Cerebellar cortex (tissue), 1 donor: ENCODE measurements around the gene ADPRHL1.

Source experiments
- DNase-seq: peaks from one replicate; pipeline ENCODE4 v3.0.0-alpha.2; 2015; ENCODE audit warnings: low spot score

Gene ADPRHL1

GRCh38 chr13:113415032-113415431, 38.3 kb downstream of the ADPRHL1 start:
- no peak for DNase-seq

- DNase-seq = no peak
These were observed 39.0 kb downstream of the ADPRHL1 start for GRCh38 chr13:113414335-113414734.

DNA sequence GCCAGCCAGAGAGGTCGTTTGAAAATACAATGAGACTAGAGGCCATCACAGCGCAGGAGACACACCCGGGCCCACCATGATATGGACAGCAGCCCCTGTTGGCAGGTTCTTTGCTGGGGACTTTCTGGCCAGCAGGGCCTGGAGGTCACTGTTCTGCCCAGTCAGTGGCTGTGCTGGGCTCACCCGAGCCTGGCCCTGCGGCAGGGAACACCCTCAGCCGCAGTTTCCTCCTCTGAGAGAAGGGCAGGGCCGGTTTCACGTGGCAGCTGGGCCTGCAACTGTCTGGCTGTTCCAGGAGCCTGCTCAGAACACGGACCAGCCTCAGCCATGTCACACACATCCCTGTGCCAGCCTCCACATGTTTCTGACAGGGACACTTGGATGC, 39.4 kb downstream of the ADPRHL1 start:
- DNase-seq = no peak

DNA sequence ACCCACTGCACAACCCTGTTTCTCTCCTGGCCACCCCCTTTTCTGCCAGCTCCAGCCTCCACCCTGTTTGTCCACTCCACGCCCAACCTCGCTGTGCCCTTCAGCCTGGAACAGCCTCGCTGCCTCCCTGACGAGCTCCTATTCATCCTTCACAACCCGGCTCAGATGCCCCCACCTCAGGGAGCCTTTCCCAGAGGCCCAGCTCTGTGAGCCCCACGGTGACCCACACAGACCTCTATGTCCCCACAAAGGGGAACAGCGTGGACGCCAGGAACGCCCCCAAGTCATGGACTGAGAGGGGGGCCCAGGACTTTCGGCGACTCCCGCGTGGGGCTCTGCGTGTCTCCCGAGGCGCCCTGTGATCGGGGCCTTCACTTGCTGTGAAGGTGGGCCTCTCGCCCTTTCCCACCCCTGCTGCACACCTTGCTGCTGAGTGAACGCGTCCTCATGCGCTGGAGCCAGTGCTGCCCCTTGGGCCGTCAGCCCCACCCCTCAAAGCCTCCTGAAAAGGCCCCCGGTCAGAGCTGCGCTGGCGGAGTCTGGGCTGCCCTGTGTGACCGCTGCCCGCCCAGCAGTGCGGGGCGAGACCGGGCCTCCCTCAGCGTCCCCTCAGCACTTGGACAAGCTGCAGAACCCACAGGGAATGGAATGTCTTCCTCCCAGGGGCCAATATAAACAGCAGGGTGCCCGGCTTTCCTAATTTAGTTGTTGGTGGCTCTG, 40.0 kb downstream of the ADPRHL1 start:
- DNase-seq = no peak

DNA sequence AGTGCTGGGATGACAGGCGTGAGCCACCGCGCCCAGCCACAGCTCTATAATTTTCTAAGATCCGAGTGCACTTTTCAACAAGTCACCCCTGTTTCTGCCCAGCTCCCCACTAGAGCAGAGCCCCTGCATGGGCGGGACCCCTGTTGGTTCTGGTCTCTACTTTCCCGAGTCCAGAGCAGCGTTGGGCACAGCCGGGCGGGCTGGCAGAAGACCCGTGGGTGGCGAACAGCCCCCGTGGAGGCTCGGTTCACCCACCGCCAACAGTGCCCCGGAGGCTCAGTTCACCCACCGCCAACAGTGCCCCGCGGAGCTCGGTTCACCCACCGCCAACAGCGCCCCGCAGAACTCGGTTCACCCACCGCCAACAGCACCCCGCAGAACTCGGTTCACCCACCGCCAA, 40.8 kb downstream of the ADPRHL1 start:
- DNase-seq = no peak

GRCh38 chr13:113411216-113412023, 41.9 kb downstream of the ADPRHL1 start:
- DNase-seq = no peak

DNA sequence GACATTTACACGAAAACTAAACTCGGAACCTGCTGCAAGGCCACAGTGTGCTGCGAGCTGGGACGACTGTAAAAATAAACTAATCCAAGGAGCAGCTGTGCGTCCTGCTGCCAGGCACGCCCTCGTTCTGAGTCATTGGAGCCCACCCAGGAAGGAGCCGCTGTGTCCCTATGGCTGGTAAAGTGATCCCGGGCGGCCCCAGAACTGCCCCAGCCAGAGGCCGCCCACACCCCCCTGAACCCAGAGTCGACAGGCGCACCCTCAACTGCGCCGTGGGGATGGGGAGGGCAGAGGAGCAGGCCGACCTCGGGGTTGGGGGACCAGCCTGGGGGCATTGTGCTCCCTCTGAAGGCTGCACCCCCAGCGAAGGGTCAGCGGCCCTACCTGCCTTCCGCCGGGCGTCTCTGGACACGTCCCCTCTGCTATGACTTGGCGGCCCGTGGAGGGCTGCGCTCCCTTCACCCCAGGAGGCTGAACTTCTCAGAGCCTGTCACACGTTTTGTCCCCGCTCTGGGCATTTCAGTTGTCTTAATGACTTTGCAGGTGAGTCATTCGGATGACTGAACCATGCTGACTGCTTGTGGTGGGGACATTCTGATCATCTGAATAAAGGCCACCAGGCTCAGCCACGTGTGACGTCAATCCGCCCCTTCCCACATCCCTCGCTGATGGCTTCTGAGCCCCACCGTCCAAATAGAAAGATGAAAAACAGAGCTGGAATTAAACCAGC, 42.7 kb downstream of the ADPRHL1 start:
- DNase-seq = no peak

DNA sequence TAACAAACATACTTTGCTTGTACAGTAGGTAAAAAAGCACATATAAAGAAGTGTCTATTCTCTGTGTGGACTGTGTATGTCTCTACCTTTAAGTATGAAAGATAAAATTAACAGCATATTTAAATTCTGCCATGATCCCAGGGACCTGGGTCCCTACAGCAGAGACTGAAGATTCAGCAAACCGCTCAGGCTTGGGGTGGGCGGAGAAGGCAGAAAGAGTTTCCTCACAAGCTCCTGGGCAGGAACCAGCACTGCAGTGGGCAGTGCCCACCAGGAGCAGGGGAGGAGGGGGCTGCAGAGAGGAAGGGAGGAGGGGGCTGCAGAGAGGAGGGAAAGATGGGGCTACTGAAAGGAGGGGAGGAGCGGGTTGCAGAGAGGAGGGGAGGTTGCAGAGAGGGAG, 44.7 kb downstream of the ADPRHL1 start:
- DNase-seq = no peak

DNA sequence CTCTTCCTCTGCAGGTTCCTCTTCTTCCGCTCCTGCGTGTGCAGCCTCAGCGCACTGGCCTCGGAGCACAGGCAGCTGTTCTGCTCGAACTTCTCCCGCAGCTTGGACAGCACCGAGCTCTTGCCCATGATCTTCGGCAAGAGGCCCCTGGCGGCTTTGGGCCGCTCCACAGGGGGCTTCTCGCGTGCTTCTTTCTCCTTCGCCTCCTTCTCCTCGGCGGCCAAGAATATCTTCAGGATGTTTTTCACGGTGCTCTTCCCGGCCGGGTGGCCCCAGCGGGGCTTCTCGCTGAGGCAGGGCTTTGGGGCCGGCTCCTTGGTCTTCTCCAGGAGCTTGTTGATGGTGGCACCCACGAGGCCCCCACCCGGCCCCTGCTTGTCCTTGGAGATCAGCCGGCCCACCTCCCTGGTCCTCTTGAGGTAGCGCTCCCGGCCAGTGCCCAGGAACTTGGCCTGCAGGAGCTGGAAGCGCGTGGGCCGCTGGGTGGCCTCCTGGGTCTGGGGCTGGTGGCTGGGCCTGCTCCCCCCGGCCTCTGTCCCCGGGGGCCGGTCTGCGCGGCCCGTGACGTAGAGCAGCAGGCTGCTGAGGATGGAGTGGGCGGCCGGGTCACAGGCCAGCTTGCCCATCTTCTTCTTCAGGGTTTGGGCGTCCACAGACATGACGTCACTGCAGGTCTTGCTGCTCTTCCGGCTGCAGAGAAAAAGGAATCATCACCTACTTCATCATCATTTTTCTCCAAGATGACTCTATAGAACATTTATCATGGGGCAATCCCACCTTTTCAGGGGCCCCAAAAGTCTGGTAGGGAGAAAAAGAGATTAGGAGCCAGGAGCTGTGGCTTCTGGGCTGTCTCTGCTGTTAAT, 45.5 kb downstream of the ADPRHL1 start:
- no peak for DNase-seq

- no peak for DNase-seq
These were observed 46.2 kb downstream of the ADPRHL1 start for GRCh38 chr13:113407103-113407530.

GRCh38 chr13:113406321-113407102, 46.8 kb downstream of the ADPRHL1 start:
- no peak for DNase-seq

- no peak for DNase-seq
These were observed 47.6 kb downstream of the ADPRHL1 start for GRCh38 chr13:113405481-113406300.

GRCh38 chr13:113404723-113405471, 48.4 kb downstream of the ADPRHL1 start:
- DNase-seq = no peak

DNA sequence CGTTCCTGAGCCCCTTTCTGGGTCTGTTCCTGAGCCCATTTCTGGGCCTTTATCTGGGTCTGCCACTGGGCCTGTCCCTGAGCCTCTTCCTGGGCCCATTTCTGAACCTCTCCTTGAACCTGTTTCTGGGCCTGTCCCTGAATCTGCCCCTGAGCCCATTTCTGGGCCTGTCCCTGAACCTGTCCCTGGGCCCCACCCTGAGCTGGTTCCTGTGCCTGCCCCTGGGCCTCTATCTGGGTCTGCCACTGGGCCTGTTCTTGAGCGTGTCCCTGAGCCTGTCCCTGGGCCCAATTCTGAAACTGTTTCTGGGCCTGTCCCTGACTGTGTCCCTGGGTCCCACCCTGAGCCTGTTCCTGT, 48.9 kb downstream of the ADPRHL1 start:
- no peak for DNase-seq

GRCh38 chr13:113403255-113404104, 49.8 kb downstream of the ADPRHL1 start:
- no peak for DNase-seq

GRCh38 chr13:113402471-113403254, 50.6 kb downstream of the ADPRHL1 start:
- no peak for DNase-seq
